H1 (cell line): ENCODE measurements around the gene ZMIZ1. TPM values are rescaled to one million over a fixed set of nuclear protein-coding genes. Genes with fewer than 3 reads are reported as not detected.

ENCODE experiments used
- CTCF ChIA-PET: fragments of 300-600 bp; sonication (Branson Sonifier 250); formaldehyde crosslinking; loops from one replicate; lab custom pipeline; 2021; ENCODE audit not compliant: partially characterized antibody; lab: Charles Lee
- POLR2A ChIA-PET: fragments of 300-600 bp; sonication (Branson Sonifier 250); formaldehyde crosslinking; loops from one replicate; lab custom pipeline; 2021; ENCODE audit warnings: inconsistent platforms; ENCODE audit not compliant: partially characterized antibody; lab: Charles Lee
- DNase-seq, 2 experiments: peaks; one replicate each; pipeline versions ENCODE4 v3.0.0 to v3.0.0-alpha.2; 2010 to 2022; ENCODE audit warnings: low spot score in 2 of 2, low read depth in 1 of 2, mixed read lengths in 1 of 2
- FAIRE-seq: peaks from 2 replicates; lab custom pipeline; 2011; peaks lifted over from hg19 to GRCh38; lab: Jason Lieb, UNC
- H2AFZ ChIP-seq: 2 replicates; pipeline ENCODE4 v1.8.1; 2012; ENCODE audit warnings: low read length, inconsistent platforms
- H2AK5ac ChIP-seq: 2 replicates; pipeline ENCODE4 v1.6.1; 2013; ENCODE audit warnings: low read depth, low read length
- H2BK120ac ChIP-seq: replicated peaks from 2 replicates; pipeline ENCODE3; 2013; ENCODE audit warnings: low read depth, low read length, inconsistent platforms
- H2BK12ac ChIP-seq: 2 replicates; pipeline ENCODE4 v1.6.1; 2013; ENCODE audit warnings: low read depth, low read length
- H2BK15ac ChIP-seq: 2 replicates; pipeline ENCODE4 v1.6.1; 2013; ENCODE audit warnings: low read length
- H2BK20ac ChIP-seq: 2 replicates; pipeline ENCODE4 v1.6.1; 2013; ENCODE audit warnings: low read length
- H2BK5ac ChIP-seq: 2 replicates; pipeline ENCODE4 v1.6.1; 2013; ENCODE audit warnings: low read depth, low read length
- H3K14ac ChIP-seq: 2 replicates; pipeline ENCODE4 v1.6.1; 2013; ENCODE audit warnings: inconsistent platforms; ENCODE audit not compliant: insufficient read length
- H3K18ac ChIP-seq: 2 replicates; pipeline ENCODE4 v1.6.1; 2013; ENCODE audit warnings: low read length; ENCODE audit errors: extremely low read depth
- H3K23ac ChIP-seq: 2 replicates; pipeline ENCODE4 v1.6.1; 2013; ENCODE audit warnings: inconsistent platforms; ENCODE audit not compliant: insufficient read length
- H3K23me2 ChIP-seq: 2 replicates; pipeline ENCODE4 v1.6.1; 2013; ENCODE audit warnings: low read depth, low read length
- H3K27ac ChIP-seq: 2 replicates; pipeline ENCODE4 v1.6.1; 2011; ENCODE audit warnings: low read depth, low read length, inconsistent platforms
- H3K27me3 ChIP-seq, 4 experiments: replicated peaks in 1 of 4; 1 replicate in 1 of 4; 2 replicates in 3 of 4; pipeline versions ENCODE4 v1.6.1 to v1.8.1; 2011 to 2013; ENCODE audit warnings: low read length in 3 of 4, mild to moderate bottlenecking in 3 of 4, inconsistent platforms in 2 of 4, mixed read lengths in 2 of 4, moderate library complexity in 1 of 4; ENCODE audit not compliant: control insufficient read depth in 3 of 4, insufficient read depth in 3 of 4; ENCODE audit errors: extremely low read depth in 1 of 4
- H3K36me3 ChIP-seq, 4 experiments: 2 replicates each; pipeline versions ENCODE4 v1.6.1 to v1.8.1; 2011 to 2013; ENCODE audit warnings: mild to moderate bottlenecking in 4 of 4, low read length in 3 of 4, moderate library complexity in 2 of 4, control low read depth in 1 of 4, inconsistent platforms in 1 of 4; ENCODE audit not compliant: insufficient read depth in 4 of 4, control insufficient read depth in 2 of 4
- H3K4ac ChIP-seq: replicated peaks from 2 replicates; pipeline ENCODE3; 2013; ENCODE audit warnings: low read length, low read depth, mixed read lengths, inconsistent platforms; ENCODE audit not compliant: insufficient read length
- H3K4me1 ChIP-seq, 4 experiments: replicated peaks in 1 of 4; 1 replicate in 1 of 4; 2 replicates in 3 of 4; pipeline versions ENCODE4 v1.6.1 to v1.8.1; 2011 to 2013; ENCODE audit warnings: low read length in 3 of 4, inconsistent platforms in 2 of 4, mixed read lengths in 1 of 4; ENCODE audit not compliant: insufficient read depth in 4 of 4, control insufficient read depth in 3 of 4
- H3K4me2 ChIP-seq, 2 experiments: 2 replicates each; pipeline versions ENCODE4 v1.6.1 to v1.8.1; 2011 to 2013; ENCODE audit warnings: low read depth in 2 of 2, low read length in 2 of 2, control low read depth in 1 of 2, inconsistent platforms in 1 of 2, mild to moderate bottlenecking in 1 of 2; ENCODE audit not compliant: insufficient read depth in 1 of 2
- H3K4me3 ChIP-seq, 4 experiments: fragments of 200-600, 300-600 bp in 1 of 4; sonication (generic), shearing (Covaris generic), sonication (Bioruptor Twin) in 1 of 4; 2 replicates each; pipeline versions ENCODE4 v1.5.1 to v1.8.1; 2011 to 2016; ENCODE audit warnings: low read length in 4 of 4, low read depth in 3 of 4, control low read depth in 2 of 4, inconsistent platforms in 2 of 4, mild to moderate bottlenecking in 2 of 4, mixed read lengths in 1 of 4, moderate library complexity in 1 of 4; ENCODE audit not compliant: insufficient read depth in 2 of 4; ENCODE audit errors: extremely low read depth in 1 of 4
- H3K56ac ChIP-seq: replicated peaks from 2 replicates; pipeline ENCODE3; 2013; ENCODE audit warnings: low read depth, mild to moderate bottlenecking, mixed read lengths, low read length, inconsistent platforms; ENCODE audit not compliant: insufficient read length
- H3K79me1 ChIP-seq: 2 replicates; pipeline ENCODE4 v1.6.1; 2013; ENCODE audit warnings: low read depth, low read length, control low read depth
- H3K79me2 ChIP-seq, 2 experiments: 2 replicates each; pipeline versions ENCODE4 v1.6.1 to v1.8.1; 2012 to 2013; ENCODE audit warnings: low read length in 2 of 2, mild to moderate bottlenecking in 2 of 2, inconsistent platforms in 1 of 2; ENCODE audit not compliant: insufficient read depth in 2 of 2, control insufficient read depth in 1 of 2
- H3K9ac ChIP-seq, 4 experiments: replicated peaks in 1 of 4; 1 replicate in 1 of 4; 2 replicates in 3 of 4; pipeline versions ENCODE4 v1.6.1 to v1.8.1; 2011 to 2013; ENCODE audit warnings: low read depth in 3 of 4, low read length in 3 of 4, control low read depth in 2 of 4, mild to moderate bottlenecking in 2 of 4, moderate library complexity in 2 of 4, inconsistent platforms in 1 of 4; ENCODE audit errors: extremely low read depth in 1 of 4
- H3K9me3 ChIP-seq, 2 experiments: 2 replicates each; pipeline versions ENCODE4 v1.6.1 to v1.8.1; 2012 to 2013; ENCODE audit warnings: mild to moderate bottlenecking in 2 of 2, moderate library complexity in 2 of 2, control low read depth in 1 of 2, inconsistent platforms in 1 of 2, low read depth in 1 of 2, low read length in 1 of 2, mixed read lengths in 1 of 2; ENCODE audit not compliant: insufficient read depth in 2 of 2
- H4K20me1 ChIP-seq, 2 experiments: replicated peaks in 1 of 2; 2 replicates each; pipeline versions ENCODE3 to v1.8.1; 2011 to 2013; ENCODE audit warnings: inconsistent platforms in 2 of 2, low read length in 2 of 2, mild to moderate bottlenecking in 1 of 2; ENCODE audit not compliant: insufficient read depth in 2 of 2, control insufficient read depth in 1 of 2
- H4K5ac ChIP-seq: 2 replicates; pipeline ENCODE4 v1.6.1; 2013; ENCODE audit warnings: low read length, low read depth, mixed read lengths, inconsistent platforms; ENCODE audit not compliant: insufficient read length
- H4K8ac ChIP-seq: 2 replicates; pipeline ENCODE4 v1.8.0; 2013; ENCODE audit warnings: mild to moderate bottlenecking, moderate library complexity, low read length, inconsistent platforms; ENCODE audit not compliant: insufficient read depth; ENCODE audit errors: extremely low read depth
- H4K91ac ChIP-seq: replicated peaks from 2 replicates; pipeline ENCODE3; 2013; ENCODE audit warnings: low read length, mixed read lengths, inconsistent platforms; ENCODE audit not compliant: insufficient read length
- BACH1 ChIP-seq: IDR thresholded peaks from 2 replicates; pipeline ENCODE4 v1.6.1; 2012; ENCODE audit warnings: low read length, improper control_type of control experiment
- BRCA1 ChIP-seq: IDR thresholded peaks from 2 replicates; pipeline ENCODE4 v1.6.1; 2012; ENCODE audit warnings: low read depth, low read length, improper control_type of control experiment
- CBX5 ChIP-seq: fragments of 300-800, 300-1000 bp; sonication (generic); IDR thresholded peaks from 2 replicates; pipeline ENCODE4 v1.7.1; 2016; ENCODE audit warnings: antibody characterized with exemption, low read length, low read depth
- CBX8 ChIP-seq: fragments of 300-800, 300-1000 bp; sonication (generic); IDR thresholded peaks from 2 replicates; pipeline ENCODE4 v1.7.1; 2016; ENCODE audit warnings: low read depth, low read length, borderline replicate concordance
- CHD2 ChIP-seq: IDR thresholded peaks from 2 replicates; pipeline ENCODE4 v1.6.1; 2012; ENCODE audit warnings: low read length, improper control_type of control experiment
- CTBP2 ChIP-seq: IDR thresholded peaks from 2 replicates; pipeline ENCODE4 v1.7.0; 2011; ENCODE audit warnings: borderline replicate concordance, mild to moderate bottlenecking, moderate library complexity, mixed read lengths, low read length; ENCODE audit not compliant: insufficient read depth, insufficient read length
- EGR1 ChIP-seq: IDR thresholded peaks from 2 replicates; pipeline ENCODE4 v1.6.1; 2011; ENCODE audit warnings: low read depth, low read length, borderline replicate concordance
- POLR2A ChIP-seq, 2 experiments: IDR thresholded peaks; 1 replicate in 1 of 2; 2 replicates in 1 of 2; pipeline ENCODE4 v1.6.1; 2011; ENCODE audit warnings: low read depth in 2 of 2, low read length in 2 of 2, mild to moderate bottlenecking in 2 of 2; ENCODE audit errors: control extremely low read depth in 1 of 2
- POU5F1 ChIP-seq: IDR thresholded peaks from 2 replicates; pipeline ENCODE4 v1.6.1; 2011; ENCODE audit warnings: low read depth, mild to moderate bottlenecking, low read length, moderate library complexity
- RAD21 ChIP-seq, 2 experiments: IDR thresholded peaks in 1 of 2; conservative IDR thresholded peaks in 1 of 2; 2 replicates each; pipeline ENCODE4 v1.6.1; 2011; ENCODE audit warnings: low read depth in 2 of 2, low read length in 2 of 2, improper control_type of control experiment in 1 of 2, inconsistent platforms in 1 of 2, mild to moderate bottlenecking in 1 of 2, moderate library complexity in 1 of 2
- RFX5 ChIP-seq: IDR thresholded peaks from 2 replicates; pipeline ENCODE4 v1.6.1; 2011; ENCODE audit warnings: low read depth, low read length, improper control_type of control experiment, borderline replicate concordance
- RNF2 ChIP-seq: fragments of 200-900, 300-1000 bp; sonication (generic); IDR thresholded peaks from 2 replicates; pipeline ENCODE4 v1.7.1; 2016; ENCODE audit warnings: borderline replicate concordance, low read depth, mild to moderate bottlenecking, antibody characterized with exemption, low read length; ENCODE audit not compliant: poor library complexity, severe bottlenecking; ENCODE audit errors: missing control alignments
- SIN3A ChIP-seq, 2 experiments: IDR thresholded peaks in 1 of 2; conservative IDR thresholded peaks in 1 of 2; 2 replicates each; pipeline ENCODE4 v1.6.1; 2011 to 2012; ENCODE audit warnings: low read length in 2 of 2, improper control_type of control experiment in 1 of 2, low read depth in 1 of 2, mild to moderate bottlenecking in 1 of 2
- SIRT6 ChIP-seq: IDR thresholded peaks from one replicate; pipeline ENCODE4 v1.7.1; 2012; ENCODE audit warnings: low read length, inconsistent platforms
- TEAD4 ChIP-seq: IDR thresholded peaks from 2 replicates; pipeline ENCODE4 v1.6.1; 2012; ENCODE audit warnings: low read depth, low read length, inconsistent platforms, mixed read lengths
- WGBS, 2 experiments: shearing (Covaris generic) in 1 of 2; methylation state at CpG; one replicate each; pipeline versions ENCODE4 v1.1.6 to v1.1.7; 2013 to 2015; ENCODE audit warnings: low lambda C conversion rate in 2 of 2, mixed read lengths in 2 of 2, inconsistent platforms in 1 of 2, low coverage in 1 of 2, missing lambda C conversion rate in 1 of 2; ENCODE audit not compliant: insufficient replicate concordance in 2 of 2, insufficient coverage in 1 of 2, insufficient read length in 1 of 2; ENCODE audit errors: extremely low coverage in 1 of 2, missing lambda C conversion rate in 1 of 2; 5-methylcytosine and 5-hydroxymethylcytosine counted together
- polyA plus RNA-seq, 7 experiments: library from polyadenylated mRNA; depleted of rRNA in 3 of 7; stranded (reverse) in 5 of 7; unstranded in 2 of 7; fragments of >200 nt in 5 of 7; fragments of 200-250 nt in 2 of 7; gene quantifications; 1 replicate in 5 of 7; 2 replicates in 1 of 7; 4 replicates in 1 of 7; pipeline versions ENCODE4 v1.2.1 to v1.2.3, GENCODE V29; 2011 to 2013; ENCODE audit warnings: missing spikeins in 2 of 7, mixed read lengths in 2 of 7
- total RNA-seq: library from RNA; stranded (reverse); fragmentation: NEBNext Ultra II Directional; extraction: Animal tissue kit (Norgen Biotek cat#: 25700); gene quantifications from 2 replicates; pipeline ENCODE4 v1.2.1, GENCODE V29; 2021

Gene ZMIZ1
- total and polyA plus RNA-seq, 2 of the 8 experiments (the other 6 are each of a cell fraction or from before 2014, with no cell fraction given), result 8.1 to 28.0 TPM

DNA sequence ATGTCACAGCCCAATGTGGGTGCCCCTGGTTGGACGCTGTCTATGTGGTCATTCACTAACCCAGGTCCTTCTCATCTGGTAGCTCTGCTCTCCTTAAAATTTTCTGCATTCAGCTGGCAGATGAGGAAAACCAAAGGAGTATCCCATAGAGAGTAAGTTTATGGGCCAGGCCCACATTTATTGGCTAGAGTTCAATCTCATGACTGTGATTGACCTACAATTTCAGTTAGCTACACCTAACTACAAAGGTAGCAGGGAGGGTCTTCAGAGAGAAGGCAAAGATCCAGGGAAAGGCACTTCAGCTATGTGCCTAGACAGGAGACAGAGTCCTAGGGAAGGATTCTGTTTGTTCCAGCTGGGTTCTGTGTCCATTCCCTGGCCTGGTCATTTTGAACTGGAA is 254.8 kb downstream of the ZMIZ1 start:
- no peak for DNase-seq
- no peak overlapping the region for H3K18ac ChIP-seq
- no peak overlapping the region for H2BK12ac ChIP-seq
- H2BK20ac ChIP-seq, result no peak overlapping the region
- H2AFZ ChIP-seq, result no peak overlapping the region
- no peaks in the 10 kb centered on the region for H3K79me1 ChIP-seq
- no peak overlapping the region for H3K9ac ChIP-seq
- no peak overlapping the region for H2AK5ac ChIP-seq
- POLR2A ChIA-PET, result no interaction called here
- no peak overlapping the region for H3K14ac ChIP-seq
- H3K4ac ChIP-seq, result no peak overlapping the region
- no peak overlapping the region for H2BK120ac ChIP-seq
- peaks cover 0 to 3% (median under 1%) of the 10 kb centered on the region in 4 experiments; a peak in 4 of 7 replicates for H3K4me1 ChIP-seq
- no peaks in the 10 kb centered on the region for H4K20me1 ChIP-seq
- 93% methylated on average over 1 of the region's 1 CpG; no CpG with 5 or more reads in 1 of the 2 experiments for WGBS, 2 experiments
- peaks cover 12% of the 10 kb centered on the region; the same call in 1 of the 2 replicates for H3K23me2 ChIP-seq
- H3K4me2 ChIP-seq, result no peak overlapping the region
- no peak overlapping the region for H2BK5ac ChIP-seq
- H3K27me3 ChIP-seq, result no peaks in the 10 kb centered on the region
- CTCF ChIA-PET, result interaction anchor here (0.6 to 2.9 kb wide), 4 partner anchors 12 to 755 kb away, joined by 3 to 13 read pairs (median 6); no protein-coding TSS in a partner anchor
- H3K4me3 ChIP-seq, result no peak overlapping the region
- H2BK15ac ChIP-seq, result no peak overlapping the region
- no peak overlapping the region for H3K27ac ChIP-seq
- H3K36me3 ChIP-seq, result no peaks in the 10 kb centered on the region
- H3K23ac ChIP-seq, result no peak overlapping the region
- H4K8ac ChIP-seq, result no peak overlapping the region
- no peaks in the 10 kb centered on the region; a peak in 1 of 4 replicates for H3K79me2 ChIP-seq
- no peak overlapping the region for H4K5ac ChIP-seq
- H4K91ac ChIP-seq, result no peak overlapping the region
- H3K9me3 ChIP-seq, result no peaks in the 10 kb centered on the region
- no peak for FAIRE-seq
- no peak overlapping the region for H3K56ac ChIP-seq
- TF ChIP-seq SIN3A (conservative IDR thresholded peaks at IDR 0.05 in 1 of 2, IDR thresholded peaks at IDR 0.05 in 1 of 2; ENCODE audit: low read depth in 1 of 2, low read length in 2 of 2) (no peak), CTBP2 (no peak), BACH1 (no peak), SIRT6 (no peak), CHD2 (no peak), RFX5 (no peak), EGR1 (no peak), TEAD4 (no peak), RNF2 (no peak), POLR2A (IDR thresholded peaks at IDR 0.05; ENCODE audit: control extremely low read depth in 1 of 2, low read depth in 2 of 2, low read length in 2 of 2) (no peak), BRCA1 (no peak), RAD21 (IDR thresholded peaks at IDR 0.05 in 1 of 2, conservative IDR thresholded peaks at IDR 0.05 in 1 of 2; ENCODE audit: low read depth in 2 of 2, low read length in 2 of 2) (no peak), POU5F1 (no peak), CBX8 (no peak), CBX5 (no peak)
